Measurements from ENCODE around the gene TPST2.
"Not testable (repeated sequence)": the region's sequence is repeated elsewhere in the genome, so short reads cannot be mapped to it uniquely, and the experiment has no call there.

The TPST2 gene

DNA sequence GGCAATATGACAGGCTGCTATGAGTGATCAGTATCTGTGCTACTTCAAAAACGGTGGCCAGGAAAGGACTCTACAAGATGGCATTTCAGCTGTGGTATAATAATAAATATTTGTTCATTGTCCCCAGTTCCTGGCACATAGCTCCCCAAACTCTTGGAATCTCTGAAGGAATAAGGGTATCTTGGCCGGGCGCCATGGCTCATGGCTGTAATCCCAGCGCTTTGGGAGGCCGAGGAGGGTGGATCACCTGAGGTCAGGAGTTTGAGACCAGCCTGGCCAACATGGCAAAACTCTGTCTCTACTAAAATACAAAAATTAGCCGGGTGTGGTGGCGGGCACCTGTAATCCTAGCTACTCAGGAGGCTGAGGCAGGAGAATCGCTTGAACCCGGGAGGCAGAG, 61.4 kb downstream of the TPST2 start:
- DNase-seq = not testable (repeated sequence)

DNA sequence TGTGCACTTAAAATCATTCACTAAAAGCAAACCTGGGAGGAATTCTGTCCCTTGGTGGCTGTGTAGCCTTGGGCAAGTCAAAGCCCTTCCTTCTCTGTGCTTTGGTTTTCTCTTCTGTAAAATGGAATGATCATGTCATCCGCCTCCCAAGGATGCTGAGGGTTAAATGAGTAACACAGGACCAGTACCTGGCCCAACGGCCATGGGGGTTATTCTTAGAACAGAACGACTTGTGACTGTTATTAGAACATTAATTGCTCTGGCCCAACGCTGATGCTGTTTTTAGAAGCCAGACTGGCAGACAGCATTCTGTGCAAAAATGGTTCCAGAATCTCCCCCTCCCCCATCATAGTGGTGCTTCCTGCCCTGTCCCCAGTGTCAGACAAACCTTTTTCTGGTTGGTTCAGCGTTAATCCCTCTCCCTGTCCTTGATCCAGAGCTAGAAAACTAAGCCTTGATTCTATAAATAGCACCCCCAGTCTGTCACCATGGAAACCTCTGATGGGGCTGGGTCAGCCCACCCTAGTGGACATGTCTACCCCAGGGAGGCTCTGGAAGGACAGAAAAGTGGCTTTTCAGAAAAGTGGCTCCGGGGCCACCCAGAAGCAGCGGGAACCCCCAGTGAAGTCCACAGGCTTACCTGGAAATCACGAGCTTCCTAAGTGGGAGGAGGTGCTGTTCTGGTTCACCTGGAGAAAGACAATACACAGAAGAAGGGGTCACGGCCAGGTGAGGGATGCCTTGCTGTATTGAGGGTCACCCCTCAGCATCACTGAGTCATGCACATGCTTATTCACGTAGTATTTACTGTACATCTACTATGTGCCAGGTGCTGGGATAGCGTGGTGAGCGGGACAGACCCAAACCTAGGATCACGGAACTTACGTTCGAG, 62.1 kb downstream of the TPST2 start:
- no peak for DNase-seq

DNA sequence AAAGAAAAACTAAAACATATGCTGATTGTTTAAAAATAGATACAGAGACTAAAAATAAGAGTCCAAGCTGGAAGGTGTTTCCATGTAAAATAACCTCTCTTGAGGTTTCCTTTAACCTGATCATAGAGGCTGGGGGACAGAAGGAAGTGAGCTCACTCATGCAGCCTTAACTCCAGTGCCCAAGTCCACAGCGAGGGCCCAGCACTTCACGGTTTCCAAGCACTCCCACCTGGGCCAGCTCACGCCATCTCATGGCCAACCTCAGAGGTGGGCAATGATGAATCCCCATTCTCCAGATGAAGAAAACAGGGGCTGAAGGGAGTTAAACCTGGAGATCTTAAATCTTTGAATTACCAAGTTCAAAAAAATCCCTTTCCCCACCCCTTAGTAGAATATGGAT, 62.8 kb downstream of the TPST2 start:
- no peak for DNase-seq

DNA sequence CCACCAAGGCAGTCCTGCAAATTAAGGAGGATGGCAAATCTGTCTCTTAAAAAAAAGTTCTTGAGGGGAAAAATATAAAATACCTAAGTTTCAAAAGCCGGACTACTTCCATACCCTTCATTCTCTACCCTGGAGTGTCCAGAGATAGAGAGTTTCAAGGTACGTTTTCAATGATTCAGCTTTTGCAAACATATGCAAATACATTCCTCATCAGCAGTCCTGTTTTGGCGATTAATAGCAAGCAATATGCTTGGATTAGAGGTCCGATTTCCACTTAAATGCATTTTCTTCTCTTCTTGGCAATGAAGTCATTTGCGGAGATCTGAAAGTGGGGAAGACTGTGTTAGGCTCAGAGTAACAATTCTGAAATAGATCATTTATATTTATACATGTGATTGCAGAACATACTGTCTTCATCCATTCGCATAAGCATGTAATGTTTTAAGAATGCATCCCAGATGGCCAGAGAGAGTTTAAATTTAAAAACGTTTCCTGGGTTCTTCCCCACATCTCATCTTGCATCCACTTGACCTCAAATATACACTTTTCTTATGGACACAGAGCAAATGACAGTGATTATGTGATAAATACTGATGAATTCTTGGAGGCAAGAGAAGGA, 63.9 kb downstream of the TPST2 start:
- DNase-seq = no peak

DNA sequence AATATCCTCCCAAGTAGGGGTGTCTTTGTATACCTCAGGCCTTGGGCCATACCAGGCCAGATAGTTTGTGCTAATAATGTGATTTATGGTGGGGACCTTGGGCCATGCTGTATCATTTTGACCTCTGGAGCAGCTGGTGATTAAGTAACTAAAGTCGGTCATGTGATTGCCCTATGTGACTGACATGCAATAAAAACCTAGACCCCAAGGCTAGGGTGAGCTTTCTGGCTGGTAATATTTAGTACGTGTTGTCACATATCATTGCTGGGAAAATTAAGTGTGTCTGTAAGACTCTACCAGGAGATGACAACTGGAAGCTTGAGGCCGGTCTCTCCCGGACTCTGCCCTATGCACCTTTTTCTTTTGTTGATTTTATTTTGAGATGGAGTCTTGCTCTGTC, 65.1 kb downstream of the TPST2 start:
- DNase-seq = no peak

DNA sequence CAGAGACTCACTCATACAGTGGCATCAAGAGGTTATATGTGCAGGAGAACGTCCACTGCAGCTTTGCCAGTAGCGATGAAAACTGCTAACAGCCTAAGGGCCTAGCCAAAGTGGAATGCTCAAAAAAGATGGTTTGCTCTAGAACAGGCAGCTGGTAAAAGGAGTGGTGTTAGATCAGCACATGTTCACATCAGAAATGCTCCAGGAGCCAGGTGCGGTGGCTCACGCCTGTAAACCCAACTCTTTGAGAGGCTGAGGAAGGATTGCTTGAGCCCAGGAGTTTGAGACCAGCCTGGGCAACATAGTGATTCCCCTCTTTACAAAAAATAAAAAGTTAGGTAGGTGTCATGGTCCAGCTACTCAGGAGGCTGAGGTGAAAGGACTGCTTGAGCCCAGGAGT, 67.3 kb downstream of the TPST2 start:
- DNase-seq = no peak

DNA sequence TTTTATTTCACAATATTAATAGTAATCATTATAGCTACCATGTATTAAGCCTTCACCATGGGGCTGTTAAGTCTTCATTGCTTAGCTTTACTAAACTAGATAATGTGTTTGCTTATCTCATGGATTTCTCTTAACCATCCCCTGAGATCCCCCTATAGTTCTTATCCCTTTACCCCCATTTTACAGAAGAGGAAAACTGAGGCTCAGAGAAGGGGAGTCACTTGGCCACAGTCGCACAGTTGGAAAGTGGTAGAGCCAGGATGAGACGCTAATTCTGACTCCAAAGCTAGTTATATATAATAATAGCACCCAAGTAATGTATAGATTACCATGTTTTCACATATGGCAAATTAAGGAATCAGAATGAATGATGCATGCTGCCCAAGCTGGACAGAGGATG, 67.9 kb downstream of the TPST2 start:
- no peak for DNase-seq

DNA sequence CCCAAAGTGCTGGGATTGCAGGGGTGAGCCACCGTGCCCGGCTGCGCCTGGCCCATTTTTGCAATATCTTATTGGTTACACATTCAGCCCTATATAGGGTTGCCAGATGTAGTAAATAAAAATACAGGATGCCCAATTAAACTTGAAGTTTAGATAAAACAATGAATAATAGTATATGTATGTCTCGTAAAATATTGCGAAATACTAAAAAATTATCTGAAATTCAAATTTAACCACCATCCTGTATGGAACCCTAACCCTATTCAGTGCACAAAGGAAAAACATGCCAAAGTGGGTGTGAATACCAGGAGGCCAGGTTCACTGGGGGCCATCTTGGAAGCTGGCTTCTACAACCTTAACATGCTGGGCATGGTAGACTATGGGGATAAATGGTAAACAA, 72.5 kb downstream of the TPST2 start:
- no peak for DNase-seq

DNA sequence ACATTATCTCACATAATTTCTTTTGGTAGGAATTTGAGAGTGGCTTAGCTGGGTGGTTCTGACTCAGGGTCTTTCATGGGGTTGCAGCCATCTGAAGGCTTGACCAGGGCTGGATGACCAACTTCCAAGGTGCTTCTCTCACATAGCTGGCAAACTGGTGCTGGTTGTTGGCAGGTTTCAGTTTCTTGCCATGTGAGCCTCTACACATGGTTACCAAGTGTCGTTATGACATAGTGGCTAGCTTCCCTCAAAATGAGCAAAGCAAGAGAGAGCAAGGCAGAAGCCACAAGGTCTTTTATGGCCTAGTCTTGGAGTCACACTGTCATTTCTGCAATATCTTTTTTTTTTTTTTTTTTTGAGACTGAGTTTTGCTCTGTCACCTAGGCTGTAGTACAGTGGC, 73.4 kb downstream of the TPST2 start:
- DNase-seq = no peak

DNA sequence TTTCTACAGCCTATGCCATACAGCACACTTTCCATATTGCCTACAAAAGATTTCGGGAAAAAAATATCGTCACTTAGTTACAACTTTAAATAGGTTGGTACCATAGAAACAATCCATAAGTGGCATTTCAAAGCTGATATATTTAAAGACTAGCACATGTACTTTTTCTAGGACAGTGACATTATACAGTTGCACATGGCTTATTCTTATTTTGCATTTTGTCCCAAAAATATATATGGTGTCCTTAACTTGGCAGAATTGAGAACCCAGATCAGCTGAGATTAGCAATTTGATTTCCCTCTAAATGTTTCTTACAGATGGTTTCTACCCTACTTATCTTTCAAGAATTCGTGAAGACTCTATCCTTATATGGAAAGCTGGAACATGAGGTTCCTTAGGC, 74.0 kb downstream of the TPST2 start:
- no peak for DNase-seq

DNA sequence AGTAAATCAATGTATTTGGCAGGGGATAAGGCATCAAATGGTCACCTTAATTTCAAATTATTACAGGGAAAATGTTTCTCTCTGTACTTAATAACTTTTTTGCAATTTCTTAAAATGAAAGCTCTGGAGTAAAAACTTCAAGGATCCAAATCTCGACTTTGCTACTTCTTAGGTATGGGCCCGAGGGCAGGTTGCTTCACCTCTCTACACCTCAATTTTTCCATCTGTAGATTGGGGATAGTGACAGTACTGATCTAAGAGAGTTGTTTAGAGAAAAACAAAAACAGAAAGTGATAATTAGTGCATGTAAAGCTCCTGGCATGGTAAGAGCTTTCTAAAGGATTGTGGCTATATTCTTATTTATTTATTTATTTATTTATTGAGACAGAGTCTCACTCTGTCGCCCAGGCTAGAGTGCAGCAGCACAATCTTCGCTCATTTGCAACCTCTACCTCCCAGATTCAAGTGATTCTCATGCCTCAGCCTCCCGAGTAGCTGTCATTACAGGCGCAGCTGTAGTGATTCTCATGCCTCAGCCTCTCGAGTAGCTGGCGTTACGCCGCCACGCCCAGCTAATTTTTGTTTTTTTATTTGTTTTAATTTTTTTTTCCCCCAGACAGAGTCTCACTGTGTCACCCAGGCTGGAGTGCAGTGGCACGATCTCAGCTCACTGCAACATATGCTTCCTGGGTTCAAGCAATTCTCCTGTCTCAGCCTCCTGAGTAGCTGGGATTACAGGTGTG, 75.3 kb downstream of the TPST2 start:
- no peak for DNase-seq

DNA sequence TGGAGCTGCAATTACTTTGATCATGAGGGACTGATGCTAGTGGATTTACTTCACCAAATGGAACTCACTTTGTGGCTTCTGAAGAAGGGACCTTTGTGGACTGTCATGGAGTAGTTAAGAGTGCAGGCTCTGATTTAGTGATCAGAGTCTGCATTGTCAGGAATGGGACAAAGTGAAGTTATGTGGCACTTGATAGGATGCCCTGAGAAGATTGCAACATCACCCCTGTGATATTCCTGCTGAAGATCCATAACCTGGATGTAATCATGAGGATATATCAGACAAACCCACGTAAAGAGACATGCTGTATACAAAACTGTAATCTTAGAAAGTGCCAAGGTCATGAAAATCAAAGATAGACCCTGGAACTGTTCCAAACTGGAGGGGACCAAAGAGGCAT, 76.1 kb downstream of the TPST2 start:
- no peak for DNase-seq

DNA sequence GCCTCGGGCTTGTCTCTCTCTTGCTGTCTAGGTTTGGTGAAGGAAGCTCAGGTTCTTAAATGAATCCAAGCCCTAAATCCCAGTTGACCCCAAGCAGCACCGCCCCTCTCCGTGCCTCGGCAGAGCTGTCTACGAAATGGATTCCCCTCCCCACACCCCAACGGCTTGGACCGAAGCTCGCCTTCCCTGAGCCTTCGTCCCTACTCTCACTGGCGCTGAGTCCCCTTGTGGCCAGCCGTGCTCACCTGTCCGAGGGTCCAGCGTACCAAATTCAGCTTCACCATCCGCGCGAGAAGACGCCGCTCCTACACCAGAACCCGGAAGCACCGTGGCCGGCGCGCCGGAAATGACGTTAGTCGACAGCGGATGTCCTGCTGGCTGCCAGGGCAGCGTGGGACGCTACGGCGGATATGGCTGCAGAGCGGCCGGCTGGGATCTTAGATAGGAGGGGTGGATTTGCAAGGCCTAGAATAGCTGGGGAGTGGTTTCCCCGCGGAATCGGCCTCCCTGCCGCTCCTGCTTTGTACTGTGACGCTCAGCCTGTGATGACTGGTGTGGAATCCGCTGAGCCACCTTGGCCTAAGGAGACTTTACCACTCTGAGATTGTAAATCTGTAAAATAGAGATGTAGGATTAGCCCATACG, 77.7 kb downstream of the TPST2 start, which contains the start of gene TFIP11:
TFIP11 (minus strand) TSS at position 325 of the 645 bp plus-strand sequence. CDS start 2,201 bp downstream, outside the sequence.
- DNase-seq = peak; percentile 89

DNA sequence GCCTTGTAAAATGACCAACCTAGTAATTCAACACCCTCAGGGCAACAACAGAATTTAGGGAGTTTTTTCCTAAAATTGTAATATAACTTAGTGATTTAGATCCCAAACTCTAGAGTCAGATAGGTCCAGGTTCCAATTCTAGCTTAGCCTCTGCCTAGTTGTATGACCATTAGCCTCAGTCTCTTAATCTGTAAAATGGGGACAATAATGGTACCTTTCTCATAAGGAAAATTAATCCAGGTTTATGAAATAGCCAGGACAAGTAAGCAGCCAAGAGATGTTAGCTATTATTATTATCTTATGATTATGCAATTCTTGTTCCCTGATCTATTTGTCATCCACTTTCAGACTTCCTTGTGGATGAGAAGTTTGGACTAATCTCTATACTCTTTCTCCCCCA, 81.8 kb downstream of the TPST2 start:
- no peak for DNase-seq

DNA sequence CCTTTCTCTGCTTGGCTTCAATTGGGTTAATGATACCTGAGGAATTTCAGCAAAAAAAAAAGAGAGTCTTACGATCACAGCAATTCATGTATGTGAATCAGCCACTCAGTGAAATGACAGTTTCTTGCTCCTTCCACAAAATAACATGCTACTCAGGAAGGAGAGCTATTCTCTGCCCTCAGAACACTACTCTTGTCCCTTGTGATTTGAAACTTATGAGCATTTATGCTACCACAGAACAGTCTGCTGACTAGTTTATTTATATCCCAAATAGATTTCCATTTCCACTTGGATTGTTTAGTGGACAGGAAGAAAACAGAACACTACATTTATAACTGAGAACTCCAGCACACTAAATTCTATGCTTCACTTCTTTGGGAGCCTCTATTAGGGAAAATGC, 86.2 kb downstream of the TPST2 start:
- no peak for DNase-seq

DNA sequence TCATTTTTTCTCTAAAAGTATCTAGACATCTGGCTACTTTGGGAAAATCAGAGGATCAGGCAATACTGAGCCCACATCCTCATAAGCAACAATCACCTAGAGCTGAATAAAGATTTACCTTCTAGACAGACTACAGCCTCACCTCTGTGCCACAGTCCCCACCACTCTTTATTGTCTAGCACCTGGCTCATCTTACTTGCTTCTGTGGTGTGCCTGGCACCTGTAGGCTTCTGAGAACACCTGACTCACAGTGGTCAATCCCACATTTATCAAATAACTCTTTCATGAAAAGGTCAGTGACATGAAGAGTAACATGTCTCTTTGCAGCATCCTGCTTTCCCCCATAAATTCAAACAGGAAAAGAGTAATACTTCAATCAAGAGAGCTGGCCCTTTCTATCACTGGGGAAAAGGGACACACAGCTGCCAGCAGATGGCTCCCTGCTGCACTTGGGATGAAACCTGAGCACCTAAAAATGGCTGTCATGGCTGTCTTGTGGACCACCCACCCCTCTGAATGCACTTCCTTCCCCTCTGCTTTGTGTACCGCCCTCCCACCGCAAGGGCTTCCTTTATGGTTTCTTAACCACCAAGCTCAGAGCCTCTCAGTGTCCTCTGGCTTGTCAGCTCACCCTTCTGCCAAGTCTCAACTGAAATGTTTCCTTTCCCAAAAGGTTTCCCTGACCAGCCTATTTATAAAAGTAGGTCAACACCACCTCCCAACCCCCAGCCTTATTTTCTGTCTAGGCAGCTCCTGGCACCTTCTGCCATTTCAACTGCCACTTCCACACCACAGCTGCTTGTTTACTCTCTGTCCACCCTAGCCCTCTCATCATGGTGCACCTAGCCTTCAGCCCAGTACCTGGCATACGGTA, 87.0 kb downstream of the TPST2 start:
- DNase-seq = peak; percentile 54

DNA sequence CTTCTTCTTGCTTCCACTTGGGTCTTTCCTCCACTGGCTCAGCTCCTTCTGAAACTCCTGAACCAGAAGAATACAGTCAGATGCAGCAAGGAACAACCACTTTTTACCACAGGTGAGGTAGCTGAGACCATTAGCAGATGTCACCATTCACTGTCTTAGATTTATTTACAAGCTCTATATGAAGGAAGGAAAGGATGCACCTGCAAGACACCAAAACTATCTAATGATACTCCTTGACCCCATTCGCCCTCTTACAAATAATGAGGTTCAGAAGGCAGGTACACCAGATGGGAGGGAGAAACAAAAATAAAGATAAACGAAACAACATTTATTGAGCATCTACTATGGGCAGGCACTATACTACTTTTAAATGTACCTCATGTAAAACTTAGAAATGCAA, 87.9 kb downstream of the TPST2 start:
- DNase-seq = no peak

DNA sequence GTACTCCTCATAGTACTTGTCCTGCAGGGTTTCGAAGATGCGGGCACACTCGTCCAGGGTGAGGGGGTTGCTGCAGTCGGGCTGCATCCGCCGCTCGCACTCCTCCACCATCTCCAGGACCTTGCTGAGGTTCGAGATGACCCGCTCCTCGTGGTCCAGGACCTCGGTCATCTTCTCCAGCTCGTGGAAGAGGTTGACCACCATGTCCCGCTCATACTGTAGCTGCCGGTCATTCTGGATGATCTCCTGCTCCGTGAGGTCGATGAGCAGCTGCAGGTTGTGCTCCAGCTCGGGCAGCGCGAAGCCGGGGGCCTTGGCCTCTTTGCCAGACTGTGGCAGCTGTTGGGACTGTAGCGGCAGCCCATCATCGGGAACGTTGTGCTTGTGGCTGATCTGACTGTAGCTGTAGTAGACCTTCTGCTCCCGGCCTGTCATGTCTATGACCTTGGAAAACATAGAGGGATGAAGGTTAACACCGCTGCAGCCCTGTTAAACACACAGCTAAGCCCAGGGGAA, 90.7 kb downstream of the TPST2 start:
- no peak for DNase-seq

DNA sequence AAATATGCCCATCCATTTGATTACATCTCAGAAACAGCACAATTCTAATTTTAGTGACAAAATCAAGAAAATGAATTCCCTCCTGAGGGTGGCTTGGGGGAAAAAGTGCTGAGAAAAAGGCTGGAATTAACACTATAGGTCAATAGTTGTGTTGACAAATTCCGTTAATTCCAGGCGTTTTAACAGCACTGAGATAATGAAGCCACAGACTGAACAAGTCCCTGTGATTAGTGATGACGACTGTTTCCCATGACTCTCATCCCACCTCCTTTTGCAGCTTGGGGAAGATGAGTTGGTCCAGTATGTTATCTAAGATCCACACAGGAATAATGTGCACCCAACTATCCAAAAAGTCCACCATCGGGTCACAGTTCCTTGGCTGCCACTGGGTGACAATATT, 93.5 kb downstream of the TPST2 start:
- no peak for DNase-seq

DNA sequence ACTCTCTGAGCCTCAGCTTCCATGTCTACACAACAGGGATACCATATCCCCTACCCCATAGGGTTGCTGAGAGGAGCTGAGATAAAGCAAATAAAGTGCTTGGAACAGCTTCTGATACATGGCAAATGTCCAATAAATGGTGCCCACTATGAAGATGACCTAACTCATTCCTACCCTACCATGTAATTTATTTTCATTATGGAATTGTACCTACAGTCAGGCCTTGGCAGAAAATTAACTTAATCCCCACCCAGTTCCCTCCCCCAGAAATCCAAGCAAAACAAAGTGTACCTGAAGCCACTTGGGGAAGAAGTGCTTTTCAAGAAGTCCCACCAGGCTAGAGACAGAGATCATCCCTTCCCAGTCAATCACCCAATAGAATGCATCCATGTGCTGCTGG, 95.4 kb downstream of the TPST2 start:
- no peak for DNase-seq

DNA sequence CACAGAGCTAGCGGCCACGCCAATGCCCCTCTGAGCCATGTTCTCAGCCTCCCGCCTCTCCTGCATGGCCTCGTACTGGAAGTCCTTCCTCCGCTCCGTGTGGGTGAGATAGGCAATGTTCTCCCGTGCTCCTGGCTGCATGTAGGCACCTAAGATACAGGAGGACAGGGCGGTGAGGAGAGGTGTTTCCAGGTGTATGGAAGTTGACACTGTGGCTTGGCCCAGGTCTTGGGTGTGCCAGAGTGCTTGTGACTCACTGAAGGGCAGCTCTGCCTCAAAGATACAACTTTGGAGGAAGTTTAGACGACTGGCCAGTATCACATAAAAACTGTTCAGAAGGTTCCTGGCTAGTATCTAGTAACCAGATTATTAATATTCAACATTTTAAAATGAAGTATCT, 97.7 kb downstream of the TPST2 start:
- no peak for DNase-seq

DNA sequence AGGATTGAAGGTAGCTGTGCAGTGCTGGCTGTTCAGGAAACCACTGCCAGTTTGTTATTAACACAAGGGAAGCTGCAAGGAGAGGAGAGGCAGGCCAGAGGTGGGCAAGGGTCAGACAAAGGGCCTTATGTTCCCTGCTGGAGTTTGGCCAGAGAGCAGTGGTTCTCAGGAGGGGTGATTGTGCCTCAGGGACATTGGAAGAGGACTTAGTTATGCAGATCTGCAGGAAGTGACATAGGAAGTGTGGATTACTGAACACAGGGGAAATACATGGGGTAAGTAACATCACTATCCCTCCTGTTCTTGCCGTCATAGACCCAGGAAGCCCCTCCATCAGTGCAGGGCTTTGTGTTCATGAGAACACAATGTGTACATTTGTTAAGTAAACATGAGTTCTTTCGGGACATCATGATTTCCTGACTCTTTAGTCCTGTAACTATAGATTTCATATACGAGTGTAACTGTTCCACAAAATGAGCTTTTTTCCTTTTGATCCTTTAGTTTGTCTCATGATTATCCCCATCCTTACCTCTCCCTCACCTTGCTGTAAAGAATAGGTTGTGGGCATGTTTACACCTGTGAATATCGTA, 100.4 kb downstream of the TPST2 start:
- no peak for DNase-seq
